AG09309 (cell line): Measurements from ENCODE around the gene FBN1.

ENCODE experiments used
- DNase-seq: peaks from one replicate; pipeline ENCODE4 v3.0.0-alpha.2; 2010; ENCODE audit warnings: low read depth
- H3K4me3 ChIP-seq: 2 replicates; pipeline ENCODE4 v1.5.1; 2011; ENCODE audit warnings: mild to moderate bottlenecking, low read depth, low read length, moderate library complexity; ENCODE audit not compliant: control insufficient read depth
- CTCF ChIP-seq: IDR thresholded peaks from 2 replicates; pipeline ENCODE4 v1.5.1; 2011; ENCODE audit warnings: mild to moderate bottlenecking, low read depth, low read length, inconsistent platforms; ENCODE audit not compliant: insufficient read depth, control insufficient read depth; ENCODE audit errors: missing control alignments

The FBN1 gene

GRCh38 chr15:48538941-48539340, 106.6 kb downstream of the FBN1 start:
- no peak for TF ChIP-seq CTCF
- no peak for DNase-seq
- H3K4me3 ChIP-seq = no peak overlapping the region

GRCh38 chr15:48537271-48538113, 108.0 kb downstream of the FBN1 start:
- TF ChIP-seq CTCF = no peak
- H3K4me3 ChIP-seq = no peak overlapping the region
- no peak for DNase-seq

- H3K4me3 ChIP-seq = no peak overlapping the region
- no peak for TF ChIP-seq CTCF
- DNase-seq = peak; percentile 62
Measured at GRCh38 chr15:48536681-48537091, 108.8 kb downstream of the FBN1 start.

- no peak for TF ChIP-seq CTCF
- no peak overlapping the region for H3K4me3 ChIP-seq
- DNase-seq = no peak
Measured at GRCh38 chr15:48533982-48534381, 111.5 kb downstream of the FBN1 start.

- TF ChIP-seq CTCF = no peak
- H3K4me3 ChIP-seq = no peak overlapping the region
- no peak for DNase-seq
Measured at GRCh38 chr15:48532946-48533345, 112.6 kb downstream of the FBN1 start.

GRCh38 chr15:48530528-48530927, 115.0 kb downstream of the FBN1 start:
- TF ChIP-seq CTCF = no peak

More at GRCh38 chr15:48530528-48530927, 115.0 kb downstream of the FBN1 start:
- no peak for DNase-seq
- no peak overlapping the region for H3K4me3 ChIP-seq
